Right hindlimb (tissue), 1 donor: ENCODE results near the gene TBR1.

Source experiments
- DNase-seq: peaks from one replicate; pipeline ENCODE4 v3.0.0-alpha.2; 2018

TBR1 gene

DNA sequence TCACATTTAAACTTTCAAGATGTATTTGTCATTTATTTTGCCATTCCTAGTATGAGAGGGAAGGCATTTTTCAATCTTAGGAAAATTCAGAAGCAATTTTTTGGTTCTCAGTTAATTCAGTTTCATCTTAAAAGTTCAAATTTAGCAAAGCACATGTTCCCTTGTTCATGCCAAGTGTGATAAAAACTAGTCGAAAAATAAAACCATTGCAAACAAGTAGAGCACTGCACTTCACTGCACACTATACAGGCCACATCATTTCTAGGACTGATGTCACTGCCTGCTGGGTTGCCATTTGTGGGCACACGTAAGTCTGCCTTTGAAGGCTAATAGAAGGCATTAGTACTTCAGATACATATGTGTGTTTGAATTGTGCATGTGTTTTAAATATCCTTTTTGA is 14.3 kb downstream of the TBR1 start:
- no peak for DNase-seq

DNA sequence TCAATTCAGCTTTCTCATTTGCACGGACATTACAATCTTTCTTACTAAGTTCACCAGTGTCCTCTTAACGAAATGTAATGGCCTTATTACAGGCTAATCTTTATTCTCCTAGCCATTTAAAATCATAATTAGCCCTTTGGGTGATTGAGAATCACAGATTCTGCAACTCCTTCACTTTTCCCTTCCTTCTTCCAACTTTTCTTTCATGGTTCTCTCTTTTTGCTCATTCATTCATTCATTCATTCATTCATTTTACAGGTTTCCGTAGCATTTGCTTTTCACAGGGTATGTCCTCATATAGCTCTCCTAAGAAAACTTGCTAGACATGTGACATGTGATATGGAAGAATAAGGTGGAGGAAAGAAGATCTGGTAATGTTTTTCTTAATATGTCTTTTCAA is 16.0 kb downstream of the TBR1 start:
- no peak for DNase-seq

DNA sequence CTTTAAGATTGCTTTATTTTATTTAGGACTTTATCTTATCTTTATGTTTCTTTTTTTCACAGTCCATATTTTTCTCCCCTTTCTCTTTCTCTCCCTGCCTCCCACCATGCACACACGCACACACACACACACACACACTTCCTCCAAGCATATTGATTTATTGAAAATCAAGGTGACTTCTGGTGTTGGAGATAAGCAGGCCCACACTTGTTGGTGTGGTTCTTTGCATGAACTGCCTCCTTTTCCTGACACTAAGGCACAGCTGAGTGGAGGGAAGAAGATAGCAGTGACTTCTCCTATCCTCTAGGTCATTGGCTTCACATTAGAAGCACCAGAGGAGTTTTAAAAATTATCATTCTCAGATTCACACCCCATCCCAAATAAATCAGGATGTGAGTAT is 18.0 kb downstream of the TBR1 start:
- no peak for DNase-seq

DNA sequence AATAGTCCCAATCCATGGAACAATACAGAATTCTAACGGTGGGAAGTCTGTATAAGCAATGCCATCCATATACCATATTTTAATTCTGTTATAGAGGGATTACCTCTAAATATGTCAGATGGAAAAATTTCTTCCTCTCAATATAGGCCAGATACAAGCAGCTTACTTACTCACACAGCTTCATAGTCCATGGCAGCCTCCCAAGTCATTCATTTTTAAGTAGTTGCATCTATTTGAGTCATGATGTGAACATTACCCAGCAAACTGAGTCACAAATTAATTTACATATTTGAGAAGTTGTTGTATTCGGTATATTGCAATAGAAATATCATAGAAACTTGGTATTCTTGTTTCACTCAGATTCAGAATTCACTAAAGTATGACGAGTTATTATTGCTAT is 20.3 kb downstream of the TBR1 start:
- no peak for DNase-seq

DNA sequence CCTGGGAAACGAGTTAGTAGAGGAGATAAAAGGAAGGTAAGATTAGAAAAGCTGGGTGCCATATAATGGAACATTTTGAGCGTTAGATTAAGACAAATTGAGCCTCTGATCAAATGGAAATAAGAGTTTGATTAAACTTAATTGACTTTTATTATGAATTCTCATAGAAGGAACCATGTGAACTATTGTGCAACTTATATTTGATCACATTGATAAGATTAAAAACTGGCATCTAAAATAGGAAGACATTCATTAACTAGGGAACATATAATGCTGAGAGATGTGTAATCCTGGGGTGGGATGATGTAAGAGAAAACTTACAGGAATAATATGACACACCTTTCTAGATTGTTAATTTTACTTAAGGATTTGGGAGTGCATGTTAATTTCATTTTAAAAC is 22.5 kb downstream of the TBR1 start:
- no peak for DNase-seq

DNA sequence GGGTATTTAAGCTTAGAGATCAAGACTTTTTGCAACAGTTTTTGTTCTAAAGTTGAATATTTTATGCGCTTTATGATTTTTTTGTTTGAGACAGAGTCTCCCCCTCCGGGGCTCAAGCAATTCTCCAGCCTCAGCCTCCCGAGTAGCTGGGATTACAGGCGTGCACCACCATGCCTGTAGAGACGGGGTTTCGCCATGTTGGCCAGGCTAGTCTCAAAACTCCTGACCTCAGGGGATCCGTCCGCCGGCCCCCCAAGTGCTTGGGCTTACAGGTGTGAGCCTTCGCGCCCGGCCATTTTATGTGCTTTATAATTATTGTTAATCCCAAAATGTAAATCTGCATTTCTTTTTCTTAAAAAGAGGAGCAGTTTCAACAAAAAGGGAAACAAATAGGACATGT is 29.0 kb downstream of the TBR1 start:
- DNase-seq, result no peak

DNA sequence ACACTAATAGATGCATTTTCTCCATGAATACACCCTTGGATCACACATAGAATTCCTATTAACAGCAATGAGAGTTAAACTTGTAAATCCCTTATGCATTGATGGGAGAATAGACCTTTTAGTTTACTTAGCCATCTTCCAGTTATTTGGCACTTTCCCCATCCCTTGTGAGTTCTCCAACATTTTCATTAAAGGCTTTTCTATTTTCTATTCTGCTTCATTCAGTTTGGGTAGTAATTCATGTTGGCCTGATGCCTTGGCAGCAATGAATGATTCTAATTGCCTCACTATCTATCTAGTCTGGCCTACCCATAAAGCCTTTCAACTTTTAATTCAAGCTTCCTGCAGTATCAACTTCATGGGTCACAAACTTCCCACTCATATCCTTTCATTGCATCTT is 32.3 kb downstream of the TBR1 start:
- no peak for DNase-seq

DNA sequence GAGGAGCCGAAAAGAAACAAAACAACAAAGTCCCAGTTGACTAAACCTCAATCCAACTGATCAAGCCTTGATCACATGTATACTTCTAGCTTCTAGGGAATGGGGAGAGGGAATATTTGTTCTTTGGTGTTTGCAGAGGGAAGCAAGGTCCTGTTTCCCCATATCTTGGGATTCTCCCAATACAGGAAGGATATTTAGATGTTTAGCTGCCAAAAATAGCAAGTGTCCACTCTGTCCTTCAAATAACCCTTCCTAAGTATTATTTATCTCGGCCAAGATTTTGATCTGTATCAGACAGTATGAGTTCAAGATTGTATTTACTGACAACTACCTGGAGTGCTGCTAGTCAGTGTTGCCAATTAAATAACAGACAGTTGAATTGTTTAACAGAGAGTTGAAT is 55.5 kb downstream of the TBR1 start:
- no peak for DNase-seq

DNA sequence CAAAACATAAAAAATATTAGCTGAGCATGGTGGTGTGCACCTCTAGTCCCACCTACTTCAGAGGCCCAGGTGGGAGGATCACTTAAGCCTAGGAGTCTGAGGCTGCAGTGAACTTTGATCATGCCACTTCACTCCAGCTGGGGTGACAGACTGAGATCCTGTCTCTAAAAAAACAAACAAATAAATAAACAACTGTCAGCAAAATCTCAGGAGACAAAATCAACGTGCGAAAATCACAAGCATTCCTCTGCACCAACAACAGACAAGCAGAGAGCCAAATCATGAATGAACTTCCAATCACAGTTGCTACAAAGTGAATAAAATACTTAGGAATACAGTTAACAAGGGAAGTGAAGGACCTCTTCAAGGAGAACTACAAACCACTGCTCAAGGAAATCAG is 58.8 kb downstream of the TBR1 start:
- no peak for DNase-seq
